PFSK-1 (cell line): Measurements from ENCODE around the gene CSF1R.

ENCODE experiments used
- FOXP2 ChIP-seq: optimal IDR thresholded peaks from 2 replicates; pipeline ENCODE3; 2011; ENCODE audit warnings: borderline replicate concordance, control low read depth, inconsistent platforms; ENCODE audit not compliant: insufficient read depth; ENCODE audit errors: extremely low read length, extremely low read depth
- POLR2AphosphoS5 ChIP-seq: IDR thresholded peaks from 2 replicates; pipeline ENCODE4 v1.6.1; 2012; ENCODE audit warnings: low read depth, mild to moderate bottlenecking, control low read depth, low read length, moderate library complexity
- REST ChIP-seq, 2 experiments: IDR thresholded peaks; 2 replicates each; pipeline versions ENCODE4 v1.6.1 to v1.8.0; 2011 to 2012; ENCODE audit warnings: low read depth in 2 of 2, low read length in 2 of 2, control low read depth in 1 of 2, inconsistent platforms in 1 of 2, mild to moderate bottlenecking in 1 of 2, moderate library complexity in 1 of 2; ENCODE audit not compliant: insufficient read depth in 1 of 2
- SIN3A ChIP-seq: IDR thresholded peaks from 2 replicates; pipeline ENCODE4 v1.6.1; 2012; ENCODE audit warnings: mild to moderate bottlenecking, low read length, moderate library complexity, borderline replicate concordance; ENCODE audit not compliant: insufficient read depth
- TAF1 ChIP-seq: IDR thresholded peaks from 2 replicates; pipeline ENCODE4 v1.6.1; 2012; ENCODE audit warnings: low read length, control low read depth, borderline replicate concordance; ENCODE audit not compliant: insufficient read depth

CSF1R gene

GRCh38 chr5:150131978-150132694 is 45.8 kb upstream of the CSF1R start:
- TF ChIP-seq FOXP2 (no peak), REST (IDR thresholded peaks at IDR 0.05; ENCODE audit: insufficient read depth in 1 of 2, low read depth in 2 of 2, low read length in 2 of 2) (no peak), POLR2AphosphoS5 (no peak), TAF1 (no peak), SIN3A (no peak)

DNA sequence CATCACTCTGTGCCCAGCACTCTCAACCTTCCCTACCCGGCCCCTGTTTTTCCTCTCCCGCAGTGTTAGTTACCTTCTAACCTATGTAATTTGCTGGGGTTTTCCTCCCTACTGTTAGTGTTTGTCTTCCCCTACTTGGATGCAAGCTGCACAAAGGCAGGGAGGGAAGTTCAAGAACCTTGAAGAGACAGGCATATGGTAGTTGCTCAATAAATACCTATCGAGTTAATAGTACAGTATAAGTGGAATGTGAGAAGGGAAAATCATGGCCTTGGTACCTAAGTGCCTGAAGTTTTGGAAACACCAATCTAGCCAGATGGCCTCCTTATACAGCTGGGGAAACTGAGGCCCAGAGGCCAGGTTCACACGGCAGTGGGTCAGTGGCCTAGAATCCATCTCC is 45.1 kb upstream of the CSF1R start:
- TF ChIP-seq FOXP2 (no peak), SIN3A (no peak), REST (IDR thresholded peaks at IDR 0.05; ENCODE audit: insufficient read depth in 1 of 2, low read depth in 2 of 2, low read length in 2 of 2) (no peak), POLR2AphosphoS5 (no peak), TAF1 (no peak)

GRCh38 chr5:150130493-150130922 is 44.2 kb upstream of the CSF1R start:
- TF ChIP-seq POLR2AphosphoS5, result no peak
- no peak for TF ChIP-seq FOXP2
- TF ChIP-seq REST (IDR thresholded peaks at IDR 0.05; ENCODE audit: insufficient read depth in 1 of 2, low read depth in 2 of 2, low read length in 2 of 2), result no peak
- no peak for TF ChIP-seq SIN3A
- TF ChIP-seq TAF1, result no peak

DNA sequence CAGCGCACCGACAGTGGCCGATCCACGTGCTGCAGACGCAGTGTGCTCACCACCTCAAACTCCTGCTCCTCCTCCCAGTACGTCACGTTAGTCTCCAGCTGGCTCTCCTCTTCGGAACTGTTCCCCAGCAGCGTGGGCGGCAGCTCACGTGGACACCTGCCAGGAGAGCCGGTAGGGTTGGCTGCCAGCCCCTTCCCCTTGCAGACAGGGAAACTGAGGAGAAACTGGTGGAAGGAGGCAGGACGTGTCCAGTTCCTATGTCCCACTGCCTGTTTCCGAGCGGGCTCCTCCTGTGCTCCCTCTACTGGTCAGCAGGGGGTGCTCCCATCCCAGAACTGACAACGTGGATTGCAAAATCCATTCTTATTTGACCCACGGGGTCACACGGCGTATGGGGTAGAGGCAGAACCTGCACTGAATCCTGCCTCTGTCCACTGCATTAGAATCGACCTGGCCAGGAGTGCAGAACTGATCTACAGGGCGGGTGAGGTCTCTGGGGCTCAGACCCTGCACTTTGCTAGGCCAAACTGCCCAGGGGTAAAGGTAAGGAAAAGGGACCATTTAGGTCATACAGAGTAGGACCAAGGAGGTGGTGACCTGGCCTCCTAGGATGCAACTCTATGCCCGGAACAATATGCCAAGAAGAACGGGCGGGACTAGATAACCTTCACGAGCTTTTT is 43.6 kb upstream of the CSF1R start:
- TF ChIP-seq POLR2AphosphoS5 (no peak), FOXP2 (no peak), TAF1 (no peak), REST (IDR thresholded peaks at IDR 0.05; ENCODE audit: insufficient read depth in 1 of 2, low read depth in 2 of 2, low read length in 2 of 2) (no peak), SIN3A (no peak)

DNA sequence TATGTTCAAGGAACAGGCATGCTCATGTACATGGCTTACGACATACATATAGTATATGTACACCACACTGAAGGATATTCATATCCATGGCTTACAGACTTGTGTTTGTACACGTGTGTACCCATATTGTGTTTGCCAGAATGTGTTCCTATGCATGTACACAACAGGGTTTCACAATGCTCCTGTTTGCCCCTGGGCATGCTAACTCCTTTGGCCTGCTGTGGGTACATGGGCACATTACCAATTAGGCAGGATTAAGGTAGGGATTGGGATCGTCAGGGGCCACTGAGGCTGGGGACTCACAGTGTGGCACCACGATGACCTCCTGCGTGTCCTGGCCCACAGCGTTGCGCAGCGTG is 43.1 kb upstream of the CSF1R start:
- TF ChIP-seq REST (IDR thresholded peaks at IDR 0.05; ENCODE audit: insufficient read depth in 1 of 2, low read depth in 2 of 2, low read length in 2 of 2) (no peak), POLR2AphosphoS5 (no peak), TAF1 (no peak)
